ENCODE measurements around the gene DTYMK.

GRCh38 chr2:241701399-241702154, 15.0 kb upstream of the DTYMK start, which contains the start of gene ING5:
- TF ChIP-seq CTCF (IDR thresholded peaks at IDR 0.05) (no peak), POLR2AphosphoS5 (IDR thresholded peaks at IDR 0.05; ENCODE audit: low read depth, low read length) (peak; percentile 62), GABPA (IDR thresholded peaks at IDR 0.05; ENCODE audit: low read depth) (peak; percentile 56; the same call in 1 of the 2 replicates), REST (IDR thresholded peaks at IDR 0.05; ENCODE audit: low read depth, low read length) (no peak), USF2 (IDR thresholded peaks at IDR 0.05; ENCODE audit: borderline replicate concordance, low read depth, low read length) (no peak), MAX (IDR thresholded peaks at IDR 0.05; ENCODE audit: low read depth) (0 out of 2 replicates have a peak, but pooled peaks have one; percentile 9), RFX5 (IDR thresholded peaks at IDR 0.05; ENCODE audit: low read length) (no peak), CHD2 (IDR thresholded peaks at IDR 0.05; ENCODE audit: low read length, partially characterized antibody) (peak; percentile 76)
